Measurements from ENCODE around the gene BCAN.

- TF ChIP-seq EZH2 (IDR thresholded peaks at IDR 0.05; ENCODE audit: insufficient read depth, poor library complexity, severe bottlenecking) (no peak), EZH2phosphoT487 (IDR thresholded peaks at IDR 0.05; ENCODE audit: insufficient read depth, low read depth) (no peak)
Observed at GRCh38 chr1:156676114-156676819, 34.4 kb downstream of the BCAN start.
